ENCODE measurements around the gene MIOX. TPM values are rescaled to one million over a fixed set of nuclear protein-coding genes. Genes with fewer than 3 reads are reported as not detected.

The MIOX gene
- total and polyA plus RNA-seq, 9 of the 15 experiments (the other 6 are each of a cell fraction or from before 2014, with no cell fraction given) = 0.08 TPM; not detected in 8

GRCh38 chr22:50439314-50439870, 47.3 kb upstream of the MIOX start:
- CTCF ChIA-PET (ENCODE audit: low intra/inter-chr PET ratio) = no interaction called here
- Histone ChIP-seq H3K9ac (ENCODE audit: insufficient read depth in 1 of 2, low read depth in 2 of 2, low read length in 2 of 2) (no peak overlapping the region), H4K20me1 (replicated peaks; ENCODE audit: control insufficient read depth, insufficient read depth, low read length) (no peaks in the 10 kb centered on the region), H3K27me3 (ENCODE audit: control insufficient read depth in 2 of 2, insufficient read depth in 2 of 2, low read length in 2 of 2) (no peaks in the 10 kb centered on the region), H3K9me3 (replicated peaks; ENCODE audit: control insufficient read depth, insufficient read depth, low read depth, low read length) (no peaks in the 10 kb centered on the region), H3K36me3 (ENCODE audit: control insufficient read depth, insufficient read depth, low read length) (peaks cover 61% of the 10 kb centered on the region; the same call in 1 of the 3 replicates), H2AFZ (ENCODE audit: low read depth, low read length) (no peak overlapping the region), H3K79me2 (ENCODE audit: control insufficient read depth, insufficient read depth, low read length) (no peaks in the 10 kb centered on the region), H3K4me3 (no peak overlapping the region), H3K4me1 (replicated peaks in 1 of 2; ENCODE audit: control insufficient read depth in 2 of 2, insufficient read depth in 2 of 2, low read length in 2 of 2) (peaks cover 0 to 17% of the 10 kb centered on the region in 2 experiments; a peak in 2 of 5 replicates), H3K9me1 (ENCODE audit: control insufficient read depth, insufficient read depth, low read length) (no peaks in the 10 kb centered on the region), H3K27ac (ENCODE audit: extremely low read depth, low read depth, low read length) (no peak overlapping the region), H3K4me2 (ENCODE audit: insufficient read depth, low read length) (no peak overlapping the region)
- no peak for TF ChIP-seq JUND (IDR thresholded peaks at IDR 0.05; ENCODE audit: borderline replicate concordance, low read depth, low read length)
- TF ChIP-seq JUND (tag; IDR thresholded peaks at IDR 0.05; ENCODE audit: borderline replicate concordance, low read depth, low read length) = no peak
- TF ChIP-seq POLR2G (IDR thresholded peaks at IDR 0.05; ENCODE audit: low read depth, low read length) = peak; percentile 46; the same call in 1 of the 2 replicates
- no peak for TF ChIP-seq SOX6 (IDR thresholded peaks at IDR 0.05)
- POLR2A ChIA-PET = interaction anchor here (0.6 to 1.7 kb wide), 2 partner anchors 11 to 625 kb away, joined by 3 to 5 read pairs; no protein-coding TSS in a partner anchor
- 90% methylated on average over 7 of the region's 17 CpGs for WGBS (ENCODE audit: insufficient coverage, low coverage, missing lambda C conversion rate)
- intact Hi-C loops (cut with micrococcal nuclease) = no loop called here
- no TSS peak for BruUV-seq (replicated peaks)
- ATAC-seq = no peak
- FAIRE-seq = no peak
- in situ Hi-C loops (cut with MboI) = no loop called here
- DNase-seq (ENCODE audit: extremely low read depth in 1 of 4, low spot score in 3 of 4) = no peak

DNA sequence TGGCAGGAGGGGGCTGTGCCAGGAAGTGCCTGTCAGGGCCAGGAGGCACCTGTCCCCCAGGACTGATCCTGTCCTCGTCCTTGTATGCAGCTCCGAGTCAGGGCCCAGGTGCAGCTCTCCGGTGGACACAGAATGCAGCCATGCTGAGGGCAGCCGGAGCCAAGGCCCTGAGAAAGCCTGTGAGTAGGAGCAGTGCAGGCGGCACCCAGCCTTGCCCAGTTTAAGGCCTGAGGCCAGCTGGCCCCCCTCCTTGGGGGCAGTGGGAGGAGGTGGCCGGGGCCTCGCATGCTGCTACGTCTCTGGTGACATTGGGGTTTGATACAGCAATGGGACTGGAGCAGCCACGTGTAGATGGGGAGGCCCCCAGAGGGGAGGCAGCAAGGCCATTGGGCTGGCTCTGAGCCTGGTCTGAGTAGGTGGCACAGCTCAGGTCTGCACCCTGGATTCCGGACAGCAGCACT, 46.8 kb upstream of the MIOX start:
- Histone ChIP-seq H3K79me2 (ENCODE audit: control insufficient read depth, insufficient read depth, low read length) (no peaks in the 10 kb centered on the region), H3K36me3 (ENCODE audit: control insufficient read depth, insufficient read depth, low read length) (peaks cover 65% of the 10 kb centered on the region; the same call in 1 of the 3 replicates), H3K27me3 (ENCODE audit: control insufficient read depth in 2 of 2, insufficient read depth in 2 of 2, low read length in 2 of 2) (no peaks in the 10 kb centered on the region), H3K4me3 (no peak overlapping the region), H3K27ac (ENCODE audit: extremely low read depth, low read depth, low read length) (no peak overlapping the region), H3K9me1 (ENCODE audit: control insufficient read depth, insufficient read depth, low read length) (no peaks in the 10 kb centered on the region), H3K9me3 (replicated peaks; ENCODE audit: control insufficient read depth, insufficient read depth, low read depth, low read length) (no peaks in the 10 kb centered on the region), H2AFZ (ENCODE audit: low read depth, low read length) (no peak overlapping the region), H4K20me1 (replicated peaks; ENCODE audit: control insufficient read depth, insufficient read depth, low read length) (no peaks in the 10 kb centered on the region), H3K9ac (ENCODE audit: insufficient read depth in 1 of 2, low read depth in 2 of 2, low read length in 2 of 2) (no peak overlapping the region), H3K4me1 (replicated peaks in 1 of 2; ENCODE audit: control insufficient read depth in 2 of 2, insufficient read depth in 2 of 2, low read length in 2 of 2) (peaks cover 0 to 18% of the 10 kb centered on the region in 2 experiments; a peak in 2 of 5 replicates), H3K4me2 (ENCODE audit: insufficient read depth, low read length) (no peak overlapping the region)
- TF ChIP-seq POLR2G (IDR thresholded peaks at IDR 0.05; ENCODE audit: low read depth, low read length) (peak; percentile 21; the same call in 1 of the 2 replicates), TAL1 (IDR thresholded peaks at IDR 0.05) (no peak)
- intact Hi-C loops (cut with micrococcal nuclease) = no loop called here
- BruUV-seq (replicated peaks) = no TSS peak
- in situ Hi-C loops (cut with MboI) = no loop called here
- ATAC-seq (no peak), FAIRE-seq (no peak), DNase-seq (ENCODE audit: extremely low read depth in 1 of 4, low spot score in 3 of 4) (no peak)
- 100% methylated on average over 2 of the region's 10 CpGs for WGBS (ENCODE audit: insufficient coverage, low coverage, missing lambda C conversion rate)
- CTCF ChIA-PET (ENCODE audit: low intra/inter-chr PET ratio) = no interaction called here
- POLR2A ChIA-PET = interaction anchor here (1.7 kb wide), 1 partner anchor 11 kb away, joined by 5 read pairs; no protein-coding TSS in a partner anchor
